Activated CD4-positive, alpha-beta T cell treated with anti-CD3 and anti-CD28 coated beads, Interleukin-2, amount 50 U/mL, for 4 hours (primary cell): ENCODE results near the gene ABCC4.

Experiments
- DNase-seq, 2 experiments: peaks; one replicate each; pipeline ENCODE4 v3.0.0-alpha.2; 2020

Gene ABCC4

GRCh38 chr13:95106562-95106961, 194.7 kb downstream of the ABCC4 start:
- no peak for DNase-seq

- no peak for DNase-seq
These were observed 200.5 kb downstream of the ABCC4 start for GRCh38 chr13:95100525-95101433.

- DNase-seq: no peak
These were observed 201.7 kb downstream of the ABCC4 start for GRCh38 chr13:95099541-95099940.

GRCh38 chr13:95098916-95099315, 202.3 kb downstream of the ABCC4 start:
- no peak for DNase-seq

- no peak for DNase-seq
These were observed 209.5 kb downstream of the ABCC4 start for GRCh38 chr13:95091755-95092154.

- no peak for DNase-seq
These were observed 213.4 kb downstream of the ABCC4 start for GRCh38 chr13:95087746-95088305.

GRCh38 chr13:95086761-95087160, 214.5 kb downstream of the ABCC4 start:
- no peak for DNase-seq

GRCh38 chr13:95083758-95084157, 217.5 kb downstream of the ABCC4 start:
- DNase-seq: no peak

GRCh38 chr13:95083066-95083465, 218.2 kb downstream of the ABCC4 start:
- no peak for DNase-seq

GRCh38 chr13:95075506-95075905, 225.7 kb downstream of the ABCC4 start:
- DNase-seq: no peak

- DNase-seq: no peak
These were observed 226.4 kb downstream of the ABCC4 start for GRCh38 chr13:95074820-95075219.

GRCh38 chr13:95073747-95074311, 227.4 kb downstream of the ABCC4 start:
- DNase-seq: no peak

GRCh38 chr13:95067303-95067702, 233.9 kb downstream of the ABCC4 start:
- DNase-seq: no peak

GRCh38 chr13:95060014-95060519, 241.2 kb downstream of the ABCC4 start:
- no peak for DNase-seq

GRCh38 chr13:95059306-95059705, 241.9 kb downstream of the ABCC4 start:
- no peak for DNase-seq

GRCh38 chr13:95058680-95059079, 242.6 kb downstream of the ABCC4 start:
- DNase-seq: no peak

- no peak for DNase-seq
These were observed 245.0 kb downstream of the ABCC4 start for GRCh38 chr13:95056266-95056665.

GRCh38 chr13:95050800-95051615, 250.2 kb downstream of the ABCC4 start:
- no peak for DNase-seq

- DNase-seq: no peak
These were observed 251.5 kb downstream of the ABCC4 start for GRCh38 chr13:95049772-95050171.

- DNase-seq: no peak
These were observed 256.6 kb downstream of the ABCC4 start for GRCh38 chr13:95044452-95045205.

GRCh38 chr13:95039415-95039814, 261.8 kb downstream of the ABCC4 start:
- DNase-seq: no peak

GRCh38 chr13:95038949-95039348, 262.3 kb downstream of the ABCC4 start:
- DNase-seq: no peak
